ENCODE measurements around the gene NANOS2.

DNA sequence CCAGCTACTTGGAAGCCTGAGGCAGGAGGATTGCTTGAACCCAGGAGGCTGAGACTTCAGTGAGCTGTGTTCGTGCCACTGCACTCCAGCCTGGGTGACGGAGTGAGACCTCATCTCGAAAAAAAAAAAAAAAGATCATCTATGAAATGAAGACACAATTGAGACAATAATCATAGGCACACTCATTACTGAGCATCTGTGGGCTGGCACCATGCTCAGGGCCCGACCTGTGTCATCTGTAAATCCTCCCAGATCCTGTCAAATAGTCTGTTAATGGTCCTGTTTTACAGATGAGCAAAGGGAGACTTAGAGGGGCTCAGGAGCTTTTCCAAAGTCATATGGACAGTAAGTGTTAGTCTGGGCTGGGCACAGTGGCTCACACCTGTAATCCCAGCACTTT lies 4.1 kb upstream of the NANOS2 start:
- TF ChIP-seq, protein P1, sequence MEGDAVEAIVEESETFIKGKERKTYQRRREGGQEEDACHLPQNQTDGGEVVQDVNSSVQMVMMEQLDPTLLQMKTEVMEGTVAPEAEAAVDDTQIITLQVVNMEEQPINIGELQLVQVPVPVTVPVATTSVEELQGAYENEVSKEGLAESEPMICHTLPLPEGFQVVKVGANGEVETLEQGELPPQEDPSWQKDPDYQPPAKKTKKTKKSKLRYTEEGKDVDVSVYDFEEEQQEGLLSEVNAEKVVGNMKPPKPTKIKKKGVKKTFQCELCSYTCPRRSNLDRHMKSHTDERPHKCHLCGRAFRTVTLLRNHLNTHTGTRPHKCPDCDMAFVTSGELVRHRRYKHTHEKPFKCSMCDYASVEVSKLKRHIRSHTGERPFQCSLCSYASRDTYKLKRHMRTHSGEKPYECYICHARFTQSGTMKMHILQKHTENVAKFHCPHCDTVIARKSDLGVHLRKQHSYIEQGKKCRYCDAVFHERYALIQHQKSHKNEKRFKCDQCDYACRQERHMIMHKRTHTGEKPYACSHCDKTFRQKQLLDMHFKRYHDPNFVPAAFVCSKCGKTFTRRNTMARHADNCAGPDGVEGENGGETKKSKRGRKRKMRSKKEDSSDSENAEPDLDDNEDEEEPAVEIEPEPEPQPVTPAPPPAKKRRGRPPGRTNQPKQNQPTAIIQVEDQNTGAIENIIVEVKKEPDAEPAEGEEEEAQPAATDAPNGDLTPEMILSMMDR (CRISPR knock-in tag; IDR thresholded peaks at IDR 0.05): no peak
- no peak for TF ChIP-seq ELF3 (CRISPR knock-in tag; IDR thresholded peaks at IDR 0.05)
- no peak for TF ChIP-seq ZNF17 (CRISPR knock-in tag; IDR thresholded peaks at IDR 0.05)
- TF ChIP-seq, protein P2, sequence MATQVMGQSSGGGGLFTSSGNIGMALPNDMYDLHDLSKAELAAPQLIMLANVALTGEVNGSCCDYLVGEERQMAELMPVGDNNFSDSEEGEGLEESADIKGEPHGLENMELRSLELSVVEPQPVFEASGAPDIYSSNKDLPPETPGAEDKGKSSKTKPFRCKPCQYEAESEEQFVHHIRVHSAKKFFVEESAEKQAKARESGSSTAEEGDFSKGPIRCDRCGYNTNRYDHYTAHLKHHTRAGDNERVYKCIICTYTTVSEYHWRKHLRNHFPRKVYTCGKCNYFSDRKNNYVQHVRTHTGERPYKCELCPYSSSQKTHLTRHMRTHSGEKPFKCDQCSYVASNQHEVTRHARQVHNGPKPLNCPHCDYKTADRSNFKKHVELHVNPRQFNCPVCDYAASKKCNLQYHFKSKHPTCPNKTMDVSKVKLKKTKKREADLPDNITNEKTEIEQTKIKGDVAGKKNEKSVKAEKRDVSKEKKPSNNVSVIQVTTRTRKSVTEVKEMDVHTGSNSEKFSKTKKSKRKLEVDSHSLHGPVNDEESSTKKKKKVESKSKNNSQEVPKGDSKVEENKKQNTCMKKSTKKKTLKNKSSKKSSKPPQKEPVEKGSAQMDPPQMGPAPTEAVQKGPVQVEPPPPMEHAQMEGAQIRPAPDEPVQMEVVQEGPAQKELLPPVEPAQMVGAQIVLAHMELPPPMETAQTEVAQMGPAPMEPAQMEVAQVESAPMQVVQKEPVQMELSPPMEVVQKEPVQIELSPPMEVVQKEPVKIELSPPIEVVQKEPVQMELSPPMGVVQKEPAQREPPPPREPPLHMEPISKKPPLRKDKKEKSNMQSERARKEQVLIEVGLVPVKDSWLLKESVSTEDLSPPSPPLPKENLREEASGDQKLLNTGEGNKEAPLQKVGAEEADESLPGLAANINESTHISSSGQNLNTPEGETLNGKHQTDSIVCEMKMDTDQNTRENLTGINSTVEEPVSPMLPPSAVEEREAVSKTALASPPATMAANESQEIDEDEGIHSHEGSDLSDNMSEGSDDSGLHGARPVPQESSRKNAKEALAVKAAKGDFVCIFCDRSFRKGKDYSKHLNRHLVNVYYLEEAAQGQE (IDR thresholded peaks at IDR 0.05; ENCODE audit: borderline replicate concordance in 1 of 2, low read depth in 1 of 2, low read length in 2 of 2): no peak
- TF ChIP-seq SIN3A (IDR thresholded peaks at IDR 0.05; ENCODE audit: borderline replicate concordance, low read depth, low read length): no peak
- no peak for TF ChIP-seq CC2D1A (CRISPR knock-in tag; IDR thresholded peaks at IDR 0.05)
- TF ChIP-seq SRY (CRISPR knock-in tag; IDR thresholded peaks at IDR 0.05): no peak
- no peak for TF ChIP-seq DPF2 (CRISPR knock-in tag; IDR thresholded peaks at IDR 0.05; ENCODE audit: borderline replicate concordance, low read depth)
- no peak for TF ChIP-seq SNRNP70 (IDR thresholded peaks at IDR 0.05; ENCODE audit: low read depth, low read length)
- no peak for TF ChIP-seq KAT2B (IDR thresholded peaks at IDR 0.05; ENCODE audit: borderline replicate concordance, low read depth, low read length)
- no peak for TF ChIP-seq GABPA (IDR thresholded peaks at IDR 0.05; ENCODE audit: low read depth, low read length)
- TF ChIP-seq GABPA (CRISPR knock-in tag; IDR thresholded peaks at IDR 0.05; ENCODE audit: low read depth): no peak
- TF ChIP-seq GTF2F1 (IDR thresholded peaks at IDR 0.05; ENCODE audit: low read length): no peak
- TF ChIP-seq NFIC (IDR thresholded peaks at IDR 0.05; ENCODE audit: low read length): no peak

Measured in HepG2 (cell line).